NB4 (cell line): ENCODE results near the gene SLC25A36.
"Not testable (repeated sequence)": the region's sequence is repeated elsewhere in the genome, so short reads cannot be mapped to it uniquely, and the experiment has no call there.

Experiments used
- DNase-seq: peaks from one replicate; pipeline ENCODE4 v3.0.0; 2010; ENCODE audit warnings: low read depth
- H3K4me3 ChIP-seq: one replicate; pipeline ENCODE4 v1.5.1; 2011; ENCODE audit warnings: mild to moderate bottlenecking, low read depth, low read length, moderate library complexity
- MYC ChIP-seq: IDR thresholded peaks from 2 replicates; pipeline ENCODE4 v1.6.1; 2011; ENCODE audit warnings: low read depth, low read length
- POLR2A ChIP-seq: IDR thresholded peaks from 2 replicates; pipeline ENCODE4 v1.6.1; 2011; ENCODE audit warnings: mild to moderate bottlenecking; ENCODE audit not compliant: insufficient read length; ENCODE audit errors: extremely low read depth
- TF ChIP-seq, protein P1 (sequence below): IDR thresholded peaks from one replicate; pipeline ENCODE4 v1.5.1; 2012; ENCODE audit warnings: low read depth, low read length
- TF ChIP-seq, protein P2 (sequence below): IDR thresholded peaks from 2 replicates; pipeline ENCODE4 v1.6.1; 2011; ENCODE audit warnings: low read depth, low read length

The SLC25A36 gene

DNA sequence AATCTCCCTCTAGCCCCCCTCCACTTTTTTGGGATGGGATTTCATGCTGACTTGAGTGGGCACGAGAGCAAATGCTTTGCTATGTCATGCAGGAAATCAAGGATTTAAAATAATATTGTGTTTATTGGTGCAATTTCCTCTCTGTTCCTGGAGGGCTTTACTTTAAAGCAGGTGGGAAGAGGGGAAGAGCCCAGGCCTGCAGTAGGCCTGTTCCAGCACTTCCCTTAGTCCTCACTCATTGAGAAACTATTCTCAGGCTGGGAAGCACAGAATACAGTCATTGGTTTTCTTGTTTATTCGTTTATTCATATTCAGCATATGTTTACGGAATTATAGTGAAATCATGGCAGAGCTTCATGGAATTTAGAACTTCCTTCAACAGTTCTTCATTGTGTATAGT is 67.9 kb downstream of the SLC25A36 start:
- DNase-seq: no peak
- H3K4me3 ChIP-seq: no peak overlapping the region
- TF ChIP-seq, protein P1, sequence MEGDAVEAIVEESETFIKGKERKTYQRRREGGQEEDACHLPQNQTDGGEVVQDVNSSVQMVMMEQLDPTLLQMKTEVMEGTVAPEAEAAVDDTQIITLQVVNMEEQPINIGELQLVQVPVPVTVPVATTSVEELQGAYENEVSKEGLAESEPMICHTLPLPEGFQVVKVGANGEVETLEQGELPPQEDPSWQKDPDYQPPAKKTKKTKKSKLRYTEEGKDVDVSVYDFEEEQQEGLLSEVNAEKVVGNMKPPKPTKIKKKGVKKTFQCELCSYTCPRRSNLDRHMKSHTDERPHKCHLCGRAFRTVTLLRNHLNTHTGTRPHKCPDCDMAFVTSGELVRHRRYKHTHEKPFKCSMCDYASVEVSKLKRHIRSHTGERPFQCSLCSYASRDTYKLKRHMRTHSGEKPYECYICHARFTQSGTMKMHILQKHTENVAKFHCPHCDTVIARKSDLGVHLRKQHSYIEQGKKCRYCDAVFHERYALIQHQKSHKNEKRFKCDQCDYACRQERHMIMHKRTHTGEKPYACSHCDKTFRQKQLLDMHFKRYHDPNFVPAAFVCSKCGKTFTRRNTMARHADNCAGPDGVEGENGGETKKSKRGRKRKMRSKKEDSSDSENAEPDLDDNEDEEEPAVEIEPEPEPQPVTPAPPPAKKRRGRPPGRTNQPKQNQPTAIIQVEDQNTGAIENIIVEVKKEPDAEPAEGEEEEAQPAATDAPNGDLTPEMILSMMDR: no peak
- TF ChIP-seq, protein P2, sequence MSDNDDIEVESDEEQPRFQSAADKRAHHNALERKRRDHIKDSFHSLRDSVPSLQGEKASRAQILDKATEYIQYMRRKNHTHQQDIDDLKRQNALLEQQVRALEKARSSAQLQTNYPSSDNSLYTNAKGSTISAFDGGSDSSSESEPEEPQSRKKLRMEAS: no peak
- TF ChIP-seq MYC: no peak
- TF ChIP-seq POLR2A: no peak

DNA sequence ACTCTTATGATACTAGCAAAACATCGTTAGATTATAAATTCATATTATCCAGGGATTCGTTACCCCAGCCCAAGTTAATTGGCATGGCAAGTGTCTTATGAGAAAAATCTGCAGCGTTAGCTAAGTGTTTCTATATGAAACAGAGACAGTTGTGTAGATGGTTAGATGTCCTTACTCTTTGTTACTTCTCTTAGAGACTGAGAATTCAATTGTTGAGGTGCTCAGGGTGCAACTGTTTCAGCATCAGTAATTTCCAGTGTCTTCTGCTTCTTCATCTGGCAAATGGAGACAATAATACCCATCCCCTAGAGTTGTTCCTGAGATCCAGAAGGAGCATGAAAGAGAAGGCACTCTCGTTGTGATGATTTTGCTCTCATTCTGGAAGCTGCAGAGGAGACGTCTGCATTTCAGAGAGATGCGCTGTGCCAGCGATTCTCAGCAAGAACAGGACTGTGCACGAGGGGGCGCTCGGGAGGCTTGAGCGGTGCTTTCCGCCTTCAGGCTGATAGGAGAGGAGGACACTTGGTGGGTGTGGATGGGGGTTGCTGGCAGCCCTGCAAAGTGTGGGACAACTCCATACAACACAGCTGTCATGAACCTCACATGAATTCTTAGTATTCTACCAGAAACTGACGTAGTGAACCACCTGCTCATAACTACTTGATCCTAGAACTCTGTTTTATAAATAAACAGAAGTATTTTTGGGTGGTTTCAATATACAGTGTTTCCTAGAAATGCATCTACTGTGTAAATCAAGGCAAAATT is 69.8 kb downstream of the SLC25A36 start:
- DNase-seq: peak; percentile 72
- TF ChIP-seq POLR2A (no peak), MYC (no peak; the same call in 1 of the 2 replicates)
- TF ChIP-seq, protein P2: no peak
- TF ChIP-seq, protein P1: peak; percentile 80
- H3K4me3 ChIP-seq: no peak overlapping the region

DNA sequence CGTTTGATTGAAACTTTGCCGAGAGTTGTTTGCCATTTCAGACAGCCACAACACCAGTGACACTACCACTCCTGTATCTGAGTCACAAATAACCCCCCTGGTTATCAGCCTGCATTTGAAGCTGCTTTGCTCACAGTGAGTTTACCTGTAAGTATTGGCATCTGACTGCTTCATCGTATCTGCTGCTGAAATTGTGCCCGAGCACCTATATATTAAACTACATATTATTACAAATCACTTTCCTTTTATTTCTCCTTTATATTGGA is 70.3 kb downstream of the SLC25A36 start:
- TF ChIP-seq, protein P1: no peak
- TF ChIP-seq POLR2A (no peak), MYC (no peak)
- TF ChIP-seq, protein P2: no peak
- H3K4me3 ChIP-seq: no peak overlapping the region
- DNase-seq: no peak

DNA sequence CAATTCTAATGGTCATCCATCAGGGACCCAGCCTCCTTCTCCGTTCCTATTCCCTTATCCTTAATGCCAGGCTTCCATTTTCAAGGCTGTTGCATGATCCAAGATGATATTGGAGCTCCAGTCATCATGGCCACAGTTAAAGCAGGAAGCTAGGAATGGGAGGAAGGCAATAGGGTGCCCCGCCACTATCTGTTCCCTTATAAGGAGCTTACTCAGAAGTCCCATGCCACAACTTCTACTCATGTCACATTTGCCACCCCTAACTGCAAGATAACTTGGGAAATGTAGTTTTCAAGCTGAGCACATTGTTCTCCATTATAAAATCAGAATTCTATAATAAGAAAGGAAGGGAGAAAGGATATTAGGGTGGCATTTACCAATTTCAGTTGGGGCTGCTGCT is 70.9 kb downstream of the SLC25A36 start:
- H3K4me3 ChIP-seq: no peak overlapping the region
- TF ChIP-seq, protein P2: no peak
- TF ChIP-seq POLR2A (no peak), MYC (no peak)
- TF ChIP-seq, protein P1: no peak
- no peak for DNase-seq

DNA sequence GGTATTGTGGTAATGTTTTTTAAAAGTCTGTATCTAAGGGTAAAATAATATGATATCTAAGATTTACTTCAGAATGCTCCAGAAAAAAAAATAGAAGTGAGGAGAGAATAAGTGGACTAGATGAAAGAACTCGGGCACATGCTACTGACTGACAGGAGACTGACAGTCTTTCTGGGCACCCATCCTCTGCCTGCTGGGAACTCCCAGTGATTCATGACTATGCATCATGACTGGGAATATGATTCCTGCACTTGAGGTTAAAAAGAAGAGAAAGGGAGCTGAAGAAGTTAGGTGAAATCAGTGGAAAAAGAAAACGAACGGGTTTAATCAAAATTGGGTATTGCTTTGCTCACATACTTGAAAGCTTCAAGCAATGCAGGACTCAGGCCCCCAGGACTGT is 73.8 kb downstream of the SLC25A36 start:
- no peak for DNase-seq
- TF ChIP-seq, protein P1: no peak
- TF ChIP-seq MYC (no peak), POLR2A (no peak)
- TF ChIP-seq, protein P2: no peak
- H3K4me3 ChIP-seq: no peak overlapping the region

DNA sequence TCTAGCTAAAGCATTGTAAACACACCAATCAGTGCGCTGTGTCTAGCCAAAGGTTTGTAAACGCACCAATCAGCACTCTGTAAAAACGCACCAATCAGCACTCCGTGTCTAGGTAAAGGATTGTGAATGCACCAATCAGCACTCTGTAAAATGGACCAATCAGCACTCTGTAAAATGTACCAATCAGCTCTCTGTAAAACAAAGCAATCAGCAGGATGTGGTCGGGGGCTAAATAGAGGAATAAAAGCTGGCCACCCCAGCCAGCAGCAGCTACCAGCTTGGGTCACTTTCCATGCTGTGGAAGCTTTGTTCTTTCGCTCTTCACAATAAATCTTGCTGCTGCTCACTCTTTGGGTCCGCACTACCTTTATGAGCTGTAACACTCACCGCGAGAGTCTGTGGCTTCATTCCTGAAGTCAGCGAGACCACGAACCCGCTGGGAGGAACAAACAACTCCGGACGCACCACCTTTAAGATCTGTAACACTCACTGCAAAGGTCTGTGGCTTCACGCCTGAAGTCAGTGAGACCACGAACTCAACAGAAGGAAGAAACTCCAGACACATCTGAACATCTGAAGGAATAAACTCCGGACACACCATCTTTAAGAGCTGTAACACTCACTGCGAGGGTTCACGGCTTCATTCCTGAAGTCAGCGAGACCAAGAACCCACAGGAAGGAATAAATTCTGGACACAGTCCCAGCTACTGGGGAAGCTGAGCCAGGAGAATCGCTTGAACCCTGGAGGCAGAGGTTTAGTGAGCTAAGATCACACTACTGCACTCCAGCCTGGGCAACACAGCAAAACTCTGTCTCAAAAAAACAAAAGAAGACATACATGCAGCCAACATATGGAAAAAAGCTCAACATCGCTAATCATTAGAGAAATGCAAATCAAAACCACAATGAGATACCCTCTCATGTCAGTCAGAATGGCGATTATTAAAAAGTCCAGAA is 76.0 kb downstream of the SLC25A36 start:
- H3K4me3 ChIP-seq, DNase-seq: not testable (repeated sequence)
